Progenitor cell of endocrine pancreas (in vitro differentiated cells): ENCODE results near the gene PRDM10. TPM values are rescaled to one million over a fixed set of nuclear protein-coding genes. Genes with fewer than 3 reads are reported as not detected.

ENCODE experiments used
- DNase-seq: peaks from one replicate; pipeline ENCODE4 v3.0.0; 2021; ENCODE audit warnings: low spot score; ENCODE audit not compliant: unreplicated experiment
- H3K27ac Mint-ChIP-seq: 2 replicates; pipeline ENCODE4 v1.8.0; 2021; ENCODE audit warnings: mild to moderate bottlenecking, moderate library complexity, mixed read lengths
- H3K27me3 Mint-ChIP-seq: 2 replicates; pipeline ENCODE4 v1.8.0; 2021; ENCODE audit warnings: mixed read lengths
- H3K36me3 Mint-ChIP-seq: 2 replicates; pipeline ENCODE4 v1.8.0; 2022; ENCODE audit warnings: mixed read lengths; ENCODE audit not compliant: insufficient read depth
- H3K4me1 Mint-ChIP-seq: 2 replicates; pipeline ENCODE4 v1.8.0; 2021; ENCODE audit warnings: low read depth, mixed read lengths
- H3K4me3 Mint-ChIP-seq: 2 replicates; pipeline ENCODE4 v1.8.0; 2021; ENCODE audit warnings: low read depth, mild to moderate bottlenecking, moderate library complexity, mixed read lengths
- H3K9me3 Mint-ChIP-seq: 2 replicates; pipeline ENCODE4 v1.8.0; 2021; ENCODE audit warnings: low read depth, mixed read lengths
- CTCF ChIP-seq: fragments of 200-600 bp; sonication (generic); IDR thresholded peaks from one replicate; pipeline ENCODE4 v1.5.0; 2021; ENCODE audit warnings: antibody characterized with exemption, mild to moderate bottlenecking; ENCODE audit not compliant: unreplicated experiment
- total RNA-seq: library from RNA; stranded (reverse); gene quantifications from 2 replicates; pipeline ENCODE4 v1.2.1, GENCODE V29; 2021

Gene PRDM10
- total RNA-seq, 1 donor from 2014 or later = 23.4 TPM

DNA sequence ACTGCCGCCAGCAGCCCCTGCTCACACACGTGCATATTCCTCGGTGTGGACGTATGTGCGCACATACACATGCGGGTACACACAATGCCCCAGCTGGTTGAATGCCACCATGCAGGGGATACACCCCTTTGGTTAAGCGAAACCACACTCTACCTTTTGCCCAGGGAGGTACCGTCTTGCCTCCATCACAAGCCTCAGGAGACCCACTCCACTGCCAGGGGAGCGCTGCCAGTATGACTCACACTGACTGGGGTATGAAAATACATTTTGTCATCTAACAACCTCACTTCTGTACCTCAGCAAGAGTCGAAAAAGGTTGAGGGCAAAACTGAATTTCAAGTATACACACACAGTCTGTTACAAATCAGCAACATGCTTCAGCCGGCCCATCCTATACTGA lies 147.5 kb downstream of the PRDM10 start:
- no peak overlapping the region for H3K4me3 Mint-ChIP-seq
- peaks cover 7% of the 10 kb centered on the region for H3K36me3 Mint-ChIP-seq
- TF ChIP-seq CTCF = no peak
- no peak for DNase-seq
- no peak overlapping the region for H3K27ac Mint-ChIP-seq
- H3K9me3 Mint-ChIP-seq = peaks cover 3% of the 10 kb centered on the region
- no peaks in the 10 kb centered on the region for H3K27me3 Mint-ChIP-seq
- peaks cover 15% of the 10 kb centered on the region for H3K4me1 Mint-ChIP-seq

DNA sequence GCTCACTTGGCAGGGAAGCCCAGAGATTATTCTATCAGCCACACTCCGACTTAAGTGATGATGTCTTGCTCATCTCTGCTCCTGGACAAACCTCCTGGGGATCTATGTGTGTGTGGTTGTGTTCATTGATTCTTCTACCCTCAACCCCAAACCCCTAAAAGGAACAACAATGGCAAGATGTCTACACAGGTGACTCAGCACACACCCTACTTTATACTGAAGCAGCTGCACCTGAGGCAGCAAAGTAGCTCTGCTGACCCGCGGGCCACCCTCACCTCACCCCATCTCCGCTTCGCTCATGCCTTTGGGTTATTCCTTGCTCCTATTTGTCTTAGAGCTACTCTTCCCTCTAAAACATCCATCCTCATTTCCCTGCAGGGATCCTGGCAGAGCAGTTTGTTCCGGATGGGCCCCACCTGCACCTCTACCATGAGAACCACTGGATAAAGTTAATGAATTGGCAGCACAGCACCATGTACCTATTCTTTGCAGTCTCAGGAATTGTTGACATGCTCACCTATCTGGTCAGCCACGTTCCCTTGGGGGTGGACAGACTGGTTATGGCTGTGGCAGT lies 148.3 kb downstream of the PRDM10 start:
- peaks cover 3% of the 10 kb centered on the region for H3K9me3 Mint-ChIP-seq
- peaks cover 15% of the 10 kb centered on the region for H3K4me1 Mint-ChIP-seq
- no peak overlapping the region for H3K27ac Mint-ChIP-seq
- no peak for TF ChIP-seq CTCF
- H3K36me3 Mint-ChIP-seq = peaks cover 2% of the 10 kb centered on the region
- H3K4me3 Mint-ChIP-seq = no peak overlapping the region
- DNase-seq = no peak
- no peaks in the 10 kb centered on the region for H3K27me3 Mint-ChIP-seq

- Mint-ChIP-seq H3K4me3 (no peak overlapping the region), H3K36me3 (no peaks in the 10 kb centered on the region), H3K27ac (no peak overlapping the region), H3K9me3 (peaks cover 3% of the 10 kb centered on the region), H3K4me1 (peaks cover 15% of the 10 kb centered on the region), H3K27me3 (no peaks in the 10 kb centered on the region)
- no peak for DNase-seq
- TF ChIP-seq CTCF = no peak
Observed at GRCh38 chr11:129853518-129854231, 149.0 kb downstream of the PRDM10 start.

DNA sequence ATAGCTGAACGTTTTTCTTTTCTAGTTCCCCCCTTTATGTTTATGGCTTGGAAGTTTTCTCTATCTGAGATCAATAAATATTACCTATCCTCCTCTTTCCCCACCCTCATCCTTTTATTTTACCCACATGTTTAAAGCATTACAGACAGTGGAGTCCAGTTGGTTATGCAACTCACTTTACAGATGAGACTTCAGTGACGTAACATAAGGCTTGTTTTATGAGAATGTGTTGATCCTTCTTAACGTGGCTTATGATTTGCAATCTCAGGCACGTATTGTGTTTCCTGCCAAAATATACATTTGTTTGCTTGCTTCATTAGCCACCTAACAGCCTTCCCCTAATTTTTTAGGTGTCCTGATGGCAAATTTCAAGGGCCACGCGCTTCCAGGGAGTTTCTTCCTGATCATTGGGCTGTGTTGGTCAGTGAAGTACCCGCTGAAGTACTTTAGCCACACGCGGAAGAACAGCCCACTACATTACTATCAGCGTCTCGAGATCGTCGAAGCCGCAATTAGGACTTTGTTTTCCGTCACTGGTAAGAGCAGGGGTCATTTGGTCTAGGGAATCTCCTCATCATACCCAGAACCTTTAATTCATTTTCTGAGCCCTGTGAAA lies 150.4 kb downstream of the PRDM10 start:
- H3K27me3 Mint-ChIP-seq = no peaks in the 10 kb centered on the region
- H3K4me1 Mint-ChIP-seq = peaks cover 15% of the 10 kb centered on the region
- peaks cover 3% of the 10 kb centered on the region for H3K9me3 Mint-ChIP-seq
- H3K36me3 Mint-ChIP-seq = no peaks in the 10 kb centered on the region
- no peak overlapping the region for H3K4me3 Mint-ChIP-seq
- TF ChIP-seq CTCF = no peak
- DNase-seq = no peak
- H3K27ac Mint-ChIP-seq = no peak overlapping the region

Other genes starting within 250 kb of the PRDM10 start
- 1.4 and 1.5 TPM in 2 replicates for gene TMEM45B, start 187.0 kb downstream of the PRDM10 start, total RNA-seq
- gene NFRKB, start 107.3 kb downstream of the PRDM10 start, total RNA-seq = 66.8 and 68.9 TPM in 2 replicates
- gene APLP2, start 67.1 kb upstream of the PRDM10 start, total RNA-seq = 374 and 375 TPM in 2 replicates
- 94.7 and 94.9 TPM in 2 replicates for gene ST14, start 156.9 kb upstream of the PRDM10 start, total RNA-seq